ENCODE measurements around the gene MCOLN3. TPM values are rescaled to one million over a fixed set of nuclear protein-coding genes. Genes with fewer than 3 reads are reported as not detected.

MCOLN3 gene
- total and polyA plus RNA-seq, 4 donors = 0.08 to 0.42 (median 0.21) TPM; not detected in 1

- no peak for DNase-seq (ENCODE audit: low spot score)
- H3K27me3 ChIP-seq (ENCODE audit: control insufficient read depth in 4 of 4, insufficient read depth in 4 of 4, low read length in 3 of 4) = peaks cover 0 to 4% (median 2%) of the 10 kb centered on the region in 4 donors
- H3K9me3 ChIP-seq (ENCODE audit: control insufficient read depth in 4 of 4, low read length in 3 of 4) = no peaks in the 10 kb centered on the region
- no peak overlapping the region for H3K4me3 ChIP-seq (ENCODE audit: low read depth in 1 of 3, low read length in 3 of 3)
- no peaks in the 10 kb centered on the region for H3K36me3 ChIP-seq (ENCODE audit: control insufficient read depth in 4 of 4, insufficient read depth in 3 of 4, low read depth in 1 of 4, low read length in 3 of 4)
- no peaks in the 10 kb centered on the region for H3K4me1 ChIP-seq (ENCODE audit: control insufficient read depth in 4 of 4, insufficient read depth in 4 of 4, low read length in 3 of 4)
- H3K9ac ChIP-seq (ENCODE audit: low read depth in 1 of 2, low read length in 2 of 2) = no peak overlapping the region
- WGBS = 59% methylated on average over 11 of the region's 11 CpGs
- no peak for TF ChIP-seq FOXA1 (IDR thresholded peaks at IDR 0.05)
- TF ChIP-seq RXRA (IDR thresholded peaks at IDR 0.05) = no peak
- no peak for TF ChIP-seq EGR1 (IDR thresholded peaks at IDR 0.05; ENCODE audit: low read depth in 2 of 2)
- H3K27ac ChIP-seq (ENCODE audit: low read depth in 1 of 2, low read length in 2 of 2) = no peak overlapping the region
Observed at GRCh38 chr1:85091671-85092280, 43.5 kb upstream of the MCOLN3 start.

DNA sequence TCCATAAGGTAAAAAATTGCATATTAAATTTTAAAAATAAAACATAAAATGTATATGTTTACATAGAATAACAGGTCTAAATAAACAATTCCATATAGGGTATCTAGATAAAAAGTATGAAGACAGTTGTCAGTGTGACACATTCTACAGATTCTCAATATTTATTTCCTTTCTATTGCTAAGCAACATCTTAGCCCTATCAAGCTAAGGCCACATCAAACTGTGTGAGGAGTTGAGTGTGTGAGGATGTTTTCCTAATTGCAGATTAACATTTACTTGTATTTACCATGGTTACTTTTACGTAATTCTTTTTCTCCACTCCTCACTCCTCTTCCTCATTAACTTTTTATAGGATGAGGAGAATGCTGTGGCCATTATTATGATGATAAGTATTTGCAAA, 41.9 kb upstream of the MCOLN3 start:
- no peak overlapping the region for H3K9ac ChIP-seq (ENCODE audit: low read depth in 1 of 2, low read length in 2 of 2)
- H3K9me3 ChIP-seq (ENCODE audit: control insufficient read depth in 4 of 4, low read length in 3 of 4) = no peaks in the 10 kb centered on the region
- 95% methylated on average over 1 of the region's 1 CpG for WGBS
- no peaks in the 10 kb centered on the region for H3K4me1 ChIP-seq (ENCODE audit: control insufficient read depth in 4 of 4, insufficient read depth in 4 of 4, low read length in 3 of 4)
- H3K4me3 ChIP-seq (ENCODE audit: low read depth in 1 of 3, low read length in 3 of 3) = no peak overlapping the region
- no peaks in the 10 kb centered on the region for H3K36me3 ChIP-seq (ENCODE audit: control insufficient read depth in 4 of 4, insufficient read depth in 3 of 4, low read depth in 1 of 4, low read length in 3 of 4)
- H3K27ac ChIP-seq (ENCODE audit: low read depth in 1 of 2, low read length in 2 of 2) = no peak overlapping the region
- DNase-seq (ENCODE audit: low spot score) = no peak
- TF ChIP-seq JUND (IDR thresholded peaks at IDR 0.05) (no peak), YY1 (IDR thresholded peaks at IDR 0.05) (no peak), RXRA (IDR thresholded peaks at IDR 0.05) (no peak), RAD21 (IDR thresholded peaks at IDR 0.05) (no peak), NR2F2 (IDR thresholded peaks at IDR 0.05) (no peak), FOXA2 (IDR thresholded peaks at IDR 0.05) (no peak), CTCF (IDR thresholded peaks at IDR 0.05; ENCODE audit: low read depth, low read length, missing input control) (no peak), HNF4G (IDR thresholded peaks at IDR 0.05) (no peak), ATF3 (IDR thresholded peaks at IDR 0.05) (no peak), GABPA (IDR thresholded peaks at IDR 0.05 in 1 of 2, conservative IDR thresholded peaks at IDR 0.05 in 1 of 2) (no peak), FOXA1 (IDR thresholded peaks at IDR 0.05) (no peak), TAF1 (conservative IDR thresholded peaks at IDR 0.05) (no peak), SP1 (IDR thresholded peaks at IDR 0.05) (no peak), HNF4A (conservative IDR thresholded peaks at IDR 0.05) (no peak), EGR1 (IDR thresholded peaks at IDR 0.05; ENCODE audit: low read depth in 2 of 2) (no peak), REST (IDR thresholded peaks at IDR 0.05) (no peak)
- TF ChIP-seq, protein P1, sequence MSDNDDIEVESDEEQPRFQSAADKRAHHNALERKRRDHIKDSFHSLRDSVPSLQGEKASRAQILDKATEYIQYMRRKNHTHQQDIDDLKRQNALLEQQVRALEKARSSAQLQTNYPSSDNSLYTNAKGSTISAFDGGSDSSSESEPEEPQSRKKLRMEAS (IDR thresholded peaks at IDR 0.05) = no peak
- H3K27me3 ChIP-seq (ENCODE audit: control insufficient read depth in 4 of 4, insufficient read depth in 4 of 4, low read length in 3 of 4) = peaks cover 0 to 9% (median 2%) of the 10 kb centered on the region in 4 donors
